NT2/D1 (cell line): Measurements from ENCODE around the gene CCDC91.

ENCODE experiments used
- DNase-seq: peaks from one replicate; pipeline ENCODE4 v3.0.0-alpha.2; 2011; ENCODE audit warnings: low read depth, low spot score
- H3K27me3 ChIP-seq: 2 replicates; pipeline ENCODE4 v1.6.0; 2011; ENCODE audit warnings: mild to moderate bottlenecking; ENCODE audit not compliant: insufficient read length, insufficient read depth
- H3K36me3 ChIP-seq: 2 replicates; pipeline ENCODE4 v1.6.1; 2011; ENCODE audit warnings: mild to moderate bottlenecking, low read length, mixed read lengths; ENCODE audit not compliant: insufficient read depth, insufficient read length
- H3K4me1 ChIP-seq: 2 replicates; pipeline ENCODE4 v1.5.1; 2011; ENCODE audit not compliant: insufficient read depth, insufficient read length
- H3K4me3 ChIP-seq: 2 replicates; pipeline ENCODE4 v1.5.1; 2011; ENCODE audit warnings: low read depth; ENCODE audit not compliant: insufficient read length
- H3K9ac ChIP-seq: 2 replicates; pipeline ENCODE4 v1.6.0; 2011; ENCODE audit warnings: low read depth; ENCODE audit not compliant: insufficient read length
- H3K9me3 ChIP-seq: 2 replicates; pipeline ENCODE4 v1.5.1; 2011; ENCODE audit warnings: mild to moderate bottlenecking, low read length; ENCODE audit not compliant: insufficient read depth
- SUZ12 ChIP-seq: IDR thresholded peaks from 2 replicates; pipeline ENCODE4 v1.6.1; 2011; ENCODE audit not compliant: insufficient read length, insufficient read depth; ENCODE audit errors: extremely low read depth
- YY1 ChIP-seq: IDR thresholded peaks from 2 replicates; pipeline ENCODE4 v1.6.1; 2011; ENCODE audit not compliant: insufficient read length, insufficient read depth
- ZNF274 ChIP-seq: IDR thresholded peaks from 2 replicates; pipeline ENCODE4 v1.6.1; 2011; ENCODE audit warnings: mild to moderate bottlenecking, low read depth, low read length

Gene CCDC91

GRCh38 chr12:28512876-28513275 is 322.6 kb downstream of the CCDC91 start:
- no peak overlapping the region for H3K9ac ChIP-seq
- no peak overlapping the region for H3K4me3 ChIP-seq
- H3K9me3 ChIP-seq: no peaks in the 10 kb centered on the region
- DNase-seq: no peak
- H3K27me3 ChIP-seq: no peaks in the 10 kb centered on the region
- no peaks in the 10 kb centered on the region for H3K36me3 ChIP-seq
- TF ChIP-seq SUZ12 (no peak), YY1 (no peak), ZNF274 (no peak)
- no peaks in the 10 kb centered on the region for H3K4me1 ChIP-seq

GRCh38 chr12:28513983-28514382 is 323.7 kb downstream of the CCDC91 start:
- DNase-seq: no peak
- Histone ChIP-seq H3K36me3 (no peaks in the 10 kb centered on the region), H3K9me3 (no peaks in the 10 kb centered on the region), H3K4me3 (no peak overlapping the region), H3K27me3 (no peaks in the 10 kb centered on the region), H3K4me1 (no peaks in the 10 kb centered on the region), H3K9ac (no peak overlapping the region)
- no peak for TF ChIP-seq YY1
- TF ChIP-seq SUZ12: no peak
- no peak for TF ChIP-seq ZNF274

- no peaks in the 10 kb centered on the region for H3K9me3 ChIP-seq
- H3K4me1 ChIP-seq: no peaks in the 10 kb centered on the region
- H3K27me3 ChIP-seq: no peaks in the 10 kb centered on the region
- no peaks in the 10 kb centered on the region for H3K36me3 ChIP-seq
- DNase-seq: no peak
- no peak overlapping the region for H3K4me3 ChIP-seq
- no peak overlapping the region for H3K9ac ChIP-seq
- TF ChIP-seq ZNF274 (no peak), SUZ12 (no peak), YY1 (no peak)
Observed at GRCh38 chr12:28517101-28517500, 326.8 kb downstream of the CCDC91 start.

DNA sequence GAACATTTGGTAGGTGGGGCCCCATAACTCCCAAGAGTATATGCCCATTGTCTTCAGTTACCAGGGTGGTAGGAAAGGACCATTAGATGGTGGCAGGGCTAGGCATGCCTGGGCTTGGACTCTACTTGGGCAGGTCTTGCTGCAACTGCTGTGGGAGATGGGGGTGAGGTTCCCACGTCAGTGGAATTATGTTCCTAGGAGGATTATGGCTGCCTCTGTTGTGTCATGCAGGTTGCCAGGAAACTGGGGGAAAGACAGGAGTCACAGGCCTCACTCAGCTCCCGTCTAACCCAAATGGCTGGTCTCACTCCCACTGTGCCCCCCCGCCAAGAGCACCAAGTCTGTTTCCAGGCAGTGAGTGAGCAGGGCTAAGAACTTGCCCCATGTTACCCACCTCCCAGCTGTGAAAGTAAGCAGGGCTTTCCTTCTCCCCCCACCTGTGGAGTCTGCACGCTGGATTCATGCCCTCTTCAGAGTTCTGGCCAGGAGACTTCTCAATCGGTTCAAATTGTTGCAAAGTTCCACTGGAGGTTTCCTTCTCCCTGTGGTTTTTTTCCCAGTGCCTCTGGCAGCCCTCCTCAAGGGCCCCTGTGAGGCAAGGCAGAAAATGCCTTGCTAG is 337.5 kb downstream of the CCDC91 start:
- no peaks in the 10 kb centered on the region for H3K9me3 ChIP-seq
- TF ChIP-seq YY1 (no peak), ZNF274 (no peak), SUZ12 (no peak)
- no peak for DNase-seq
- no peak overlapping the region for H3K9ac ChIP-seq
- H3K4me1 ChIP-seq: no peaks in the 10 kb centered on the region
- H3K27me3 ChIP-seq: no peaks in the 10 kb centered on the region
- no peaks in the 10 kb centered on the region for H3K36me3 ChIP-seq
- no peak overlapping the region for H3K4me3 ChIP-seq

GRCh38 chr12:28535216-28535615 is 345.0 kb downstream of the CCDC91 start:
- DNase-seq: no peak
- no peaks in the 10 kb centered on the region for H3K36me3 ChIP-seq
- TF ChIP-seq SUZ12 (no peak), YY1 (no peak), ZNF274 (no peak)
- H3K4me1 ChIP-seq: no peaks in the 10 kb centered on the region
- H3K9ac ChIP-seq: no peak overlapping the region
- no peaks in the 10 kb centered on the region for H3K27me3 ChIP-seq
- H3K4me3 ChIP-seq: no peak overlapping the region
- no peaks in the 10 kb centered on the region for H3K9me3 ChIP-seq

GRCh38 chr12:28536088-28536487 is 345.8 kb downstream of the CCDC91 start:
- Histone ChIP-seq H3K4me1 (no peaks in the 10 kb centered on the region), H3K9ac (no peak overlapping the region), H3K9me3 (no peaks in the 10 kb centered on the region), H3K27me3 (no peaks in the 10 kb centered on the region), H3K36me3 (no peaks in the 10 kb centered on the region), H3K4me3 (no peak overlapping the region)
- no peak for DNase-seq
- TF ChIP-seq ZNF274 (no peak), SUZ12 (no peak), YY1 (no peak)

DNA sequence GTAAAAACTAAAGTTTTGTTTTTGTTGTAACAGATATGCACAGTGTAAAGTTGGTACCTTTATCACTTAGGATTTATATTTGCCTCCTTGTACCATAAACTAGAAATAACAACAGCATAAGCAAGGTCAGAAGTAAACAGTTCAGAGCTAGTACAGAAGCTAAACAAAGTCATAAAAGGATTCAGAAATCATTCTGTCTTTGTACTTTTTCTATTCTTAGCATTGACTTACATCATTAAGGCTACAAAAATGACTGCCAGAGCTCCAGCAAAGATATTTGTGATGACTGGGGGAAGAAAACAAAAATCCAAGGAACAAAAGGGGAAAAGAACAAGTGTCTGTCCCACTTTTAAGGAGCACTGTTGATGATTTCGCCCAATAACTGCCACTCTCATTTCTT is 347.2 kb downstream of the CCDC91 start:
- H3K4me3 ChIP-seq: no peak overlapping the region
- DNase-seq: no peak
- TF ChIP-seq ZNF274 (no peak), SUZ12 (no peak), YY1 (no peak)
- H3K4me1 ChIP-seq: no peaks in the 10 kb centered on the region
- no peaks in the 10 kb centered on the region for H3K36me3 ChIP-seq
- no peak overlapping the region for H3K9ac ChIP-seq
- H3K9me3 ChIP-seq: no peaks in the 10 kb centered on the region
- H3K27me3 ChIP-seq: no peaks in the 10 kb centered on the region
